ENCODE measurements around the gene FMNL2. TPM values are rescaled to one million over a fixed set of nuclear protein-coding genes. Genes with fewer than 3 reads are reported as not detected.
A peak's percentile ranks its signal among the peaks of the same experiment; 100 is the strongest.

FMNL2 gene
- total and polyA plus RNA-seq, 8 donors, result 7.8 to 100.0 (median 36.5) TPM

- Histone ChIP-seq H3K4me1 (peaks cover 15 to 28% (median 21%) of the 10 kb centered on the region in 4 donors), H3K36me3 (peaks cover 22 to 66% (median 59%) of the 10 kb centered on the region in 4 donors), H3K4me3 (no peak overlapping the region), H3K9me3 (no peaks in the 10 kb centered on the region), H3K27ac (no peak overlapping the region), H3K27me3 (no peaks in the 10 kb centered on the region)
- DNase-seq, result no peak
- intact Hi-C loops (cut with DNase I; ENCODE audit: low total_unique reads), result no loop called here
- WGBS, 5 donors, result 90 to 96% (median 92%) methylated on average over 6 of the region's 6 CpGs
- TF ChIP-seq, protein P1, sequence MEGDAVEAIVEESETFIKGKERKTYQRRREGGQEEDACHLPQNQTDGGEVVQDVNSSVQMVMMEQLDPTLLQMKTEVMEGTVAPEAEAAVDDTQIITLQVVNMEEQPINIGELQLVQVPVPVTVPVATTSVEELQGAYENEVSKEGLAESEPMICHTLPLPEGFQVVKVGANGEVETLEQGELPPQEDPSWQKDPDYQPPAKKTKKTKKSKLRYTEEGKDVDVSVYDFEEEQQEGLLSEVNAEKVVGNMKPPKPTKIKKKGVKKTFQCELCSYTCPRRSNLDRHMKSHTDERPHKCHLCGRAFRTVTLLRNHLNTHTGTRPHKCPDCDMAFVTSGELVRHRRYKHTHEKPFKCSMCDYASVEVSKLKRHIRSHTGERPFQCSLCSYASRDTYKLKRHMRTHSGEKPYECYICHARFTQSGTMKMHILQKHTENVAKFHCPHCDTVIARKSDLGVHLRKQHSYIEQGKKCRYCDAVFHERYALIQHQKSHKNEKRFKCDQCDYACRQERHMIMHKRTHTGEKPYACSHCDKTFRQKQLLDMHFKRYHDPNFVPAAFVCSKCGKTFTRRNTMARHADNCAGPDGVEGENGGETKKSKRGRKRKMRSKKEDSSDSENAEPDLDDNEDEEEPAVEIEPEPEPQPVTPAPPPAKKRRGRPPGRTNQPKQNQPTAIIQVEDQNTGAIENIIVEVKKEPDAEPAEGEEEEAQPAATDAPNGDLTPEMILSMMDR (IDR thresholded peaks at IDR 0.05), result no peak
- TF ChIP-seq POLR2AphosphoS5 (IDR thresholded peaks at IDR 0.05) (no peak), POLR2A (IDR thresholded peaks at IDR 0.05) (no peak), EP300 (IDR thresholded peaks at IDR 0.05) (no peak)
Observed at GRCh38 chr2:152644189-152644873, 309.4 kb downstream of the FMNL2 start.

DNA sequence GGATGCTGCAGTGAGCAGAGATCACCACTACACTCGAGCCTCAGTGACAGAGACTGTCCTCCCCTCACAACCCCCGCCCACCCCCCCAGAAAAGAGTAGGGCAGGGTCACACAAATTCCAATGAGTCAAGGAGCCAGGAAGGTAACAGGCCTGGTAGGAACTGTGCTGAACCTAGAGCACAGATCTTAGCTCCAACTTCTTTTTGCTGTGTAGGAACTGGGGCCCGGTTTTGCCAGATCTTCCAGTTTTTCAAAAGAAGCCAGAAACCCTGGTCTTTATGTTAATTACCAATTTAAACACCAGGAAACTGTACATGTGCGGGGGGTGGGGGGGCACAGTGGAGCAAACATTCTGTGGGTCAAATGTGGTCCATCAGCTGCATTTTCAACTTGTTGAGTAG lies 311.3 kb downstream of the FMNL2 start:
- H3K27ac ChIP-seq, result peak overlapping the region in 1 of 5 donors; percentile 40
- intact Hi-C loops (cut with DNase I; ENCODE audit: low total_unique reads), result no loop called here
- WGBS, 5 donors, result 39 to 78% (median 44%) methylated on average over 3 to 4 of the region's 4 CpGs
- H3K4me3 ChIP-seq, result no peak overlapping the region
- peaks cover 15 to 37% (median 26%) of the 10 kb centered on the region in 4 donors for H3K4me1 ChIP-seq
- peaks cover 6 to 60% (median 46%) of the 10 kb centered on the region in 4 donors for H3K36me3 ChIP-seq
- no peaks in the 10 kb centered on the region for H3K9me3 ChIP-seq
- TF ChIP-seq POLR2AphosphoS5 (IDR thresholded peaks at IDR 0.05), result no peak
- TF ChIP-seq EP300 (IDR thresholded peaks at IDR 0.05), result no peak
- TF ChIP-seq POLR2A (IDR thresholded peaks at IDR 0.05), result no peak
- TF ChIP-seq, protein P1 (IDR thresholded peaks at IDR 0.05), result no peak
- DNase-seq, result no peak
- no peaks in the 10 kb centered on the region for H3K27me3 ChIP-seq

GRCh38 chr2:152646775-152647174 lies 311.8 kb downstream of the FMNL2 start:
- Histone ChIP-seq H3K27me3 (no peaks in the 10 kb centered on the region), H3K36me3 (peaks cover 4 to 59% (median 45%) of the 10 kb centered on the region in 4 donors), H3K27ac (peak overlapping the region in 2 of 5 donors; percentile 29 to 40), H3K4me3 (no peak overlapping the region), H3K9me3 (no peaks in the 10 kb centered on the region), H3K4me1 (peaks cover 15 to 37% (median 26%) of the 10 kb centered on the region in 4 donors)
- TF ChIP-seq POLR2A (IDR thresholded peaks at IDR 0.05), result no peak
- no peak for TF ChIP-seq EP300 (IDR thresholded peaks at IDR 0.05)
- TF ChIP-seq, protein P1 (IDR thresholded peaks at IDR 0.05), result no peak
- no peak for TF ChIP-seq POLR2AphosphoS5 (IDR thresholded peaks at IDR 0.05)
- intact Hi-C loops (cut with DNase I; ENCODE audit: low total_unique reads), result no loop called here
- 79 to 83% (median 82%) methylated on average over 3 of the region's 3 CpGs for WGBS, 5 donors
- no peak for DNase-seq

DNA sequence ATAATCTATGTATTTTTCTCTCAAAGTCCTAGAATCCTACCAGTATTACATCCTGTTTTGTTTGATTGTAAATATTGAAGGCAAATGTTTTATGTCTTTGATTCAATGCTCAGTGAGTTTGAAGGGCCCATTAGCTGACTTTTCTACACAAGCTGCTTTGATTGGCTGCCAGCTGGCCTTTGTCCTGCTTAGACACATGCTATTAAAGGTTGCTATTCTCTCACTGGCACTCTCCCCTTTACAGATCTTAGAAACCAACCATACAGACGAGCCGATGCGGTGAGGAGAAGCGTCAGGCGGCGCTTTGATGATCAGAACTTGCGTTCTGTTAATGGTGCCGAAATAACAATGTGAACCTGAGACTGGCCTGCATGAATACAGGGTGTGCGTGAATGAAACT lies 312.6 kb downstream of the FMNL2 start:
- Histone ChIP-seq H3K27me3 (no peaks in the 10 kb centered on the region), H3K4me3 (no peak overlapping the region), H3K9me3 (no peaks in the 10 kb centered on the region), H3K27ac (peak overlapping the region in 4 of 5 donors; percentile 29 to 54 (median 42)), H3K36me3 (peaks cover 4 to 55% (median 45%) of the 10 kb centered on the region in 4 donors), H3K4me1 (peaks cover 15 to 37% (median 26%) of the 10 kb centered on the region in 4 donors)
- WGBS, 5 donors, result 27 to 40% (median 32%) methylated on average over 9 of the region's 9 CpGs
- intact Hi-C loops (cut with DNase I; ENCODE audit: low total_unique reads), result no loop called here
- peak; percentile 81 to 83 for DNase-seq
- TF ChIP-seq POLR2AphosphoS5 (IDR thresholded peaks at IDR 0.05) (no peak), EP300 (IDR thresholded peaks at IDR 0.05) (no peak), POLR2A (IDR thresholded peaks at IDR 0.05) (no peak)
- TF ChIP-seq, protein P1 (IDR thresholded peaks at IDR 0.05), result no peak

Measured in stomach (tissue), 9 donors.